K562 (cell line): ENCODE data around the gene QPRT.
A peak's percentile ranks its signal among the peaks of the same experiment; 100 is the strongest.

Experiments used
- BCOR ChIP-seq: fragments of 450-650 bp; IDR thresholded peaks from 2 replicates; pipeline ENCODE4 v1.6.1; 2016
- CREM ChIP-seq: IDR thresholded peaks from 2 replicates; pipeline ENCODE4 v1.6.1; 2014; ENCODE audit warnings: antibody characterized with exemption, low read depth
- CTCF ChIP-seq, 3 experiments: IDR thresholded peaks in 2 of 3; conservative IDR thresholded peaks in 1 of 3; 2 replicates each; pipeline ENCODE4 v1.5.1; 2011 to 2012; ENCODE audit warnings: low read length in 3 of 3, mild to moderate bottlenecking in 3 of 3, control low read depth in 2 of 3, improper control_type of control experiment in 1 of 3, inconsistent platforms in 1 of 3, low read depth in 1 of 3, mixed read lengths in 1 of 3, moderate library complexity in 1 of 3; ENCODE audit not compliant: insufficient read depth in 2 of 3
- DACH1 ChIP-seq: fragments of 450-650 bp; IDR thresholded peaks from 2 replicates; pipeline ENCODE4 v1.6.1; 2018; ENCODE audit not compliant: partially characterized antibody
- ELF2 ChIP-seq: fragments of 250-450 bp; sonication (Bioruptor Pico); IDR thresholded peaks from 2 replicates; pipeline ENCODE4 v1.5.0; 2021; ENCODE audit warnings: mild to moderate bottlenecking
- FOXM1 ChIP-seq, 2 experiments: fragments of 450-650 bp in 1 of 2; sonication (generic) in 1 of 2; formaldehyde crosslinking in 1 of 2; IDR thresholded peaks; 2 replicates each; pipeline versions ENCODE4 v1.6.1 to v1.9.0; 2017 to 2022; ENCODE audit warnings: low read depth in 2 of 2, mild to moderate bottlenecking in 2 of 2, missing genetic modification reagents in 1 of 2, moderate library complexity in 1 of 2
- GABPA ChIP-seq: fragments of 200-800 bp; sonication (Bioruptor generic); conservative IDR thresholded peaks from 2 replicates; pipeline ENCODE4 v1.6.1; 2016; ENCODE audit warnings: low read depth, missing genetic modification characterization, missing compliant biosample characterization
- LEF1 ChIP-seq: fragments of 450-650 bp; IDR thresholded peaks from 2 replicates; pipeline ENCODE4 v1.6.1; 2016; ENCODE audit warnings: mild to moderate bottlenecking
- PCBP2 ChIP-seq: fragments of 200-400 bp; formaldehyde crosslinking; IDR thresholded peaks from 2 replicates; pipeline ENCODE4 v1.6.1; 2018; ENCODE audit warnings: low read length, low read depth, mild to moderate bottlenecking, moderate library complexity; ENCODE audit not compliant: poor library complexity, severe bottlenecking
- ZNF507 ChIP-seq: conservative IDR thresholded peaks from 2 replicates; pipeline ENCODE4 v1.6.1; 2017; ENCODE audit warnings: missing genetic modification characterization, missing compliant biosample characterization

GRCh38 chr16:29674188-29674587 is 4.8 kb upstream of the QPRT start:
- TF ChIP-seq DACH1 (peak; percentile 10), GABPA (no peak), BCOR (no peak), FOXM1 (IDR thresholded peaks at IDR 0.05; ENCODE audit: low read depth) (no peak), FOXM1 (CRISPR knock-in tag; IDR thresholded peaks at IDR 0.05; ENCODE audit: low read depth) (no peak), LEF1 (no peak), CTCF (IDR thresholded peaks at IDR 0.05 in 2 of 3, conservative IDR thresholded peaks at IDR 0.05 in 1 of 3; ENCODE audit: insufficient read depth in 2 of 3, low read depth in 1 of 3, low read length in 3 of 3) (peak in 2 of 3 experiments; percentile 8 to 32; a peak in 2 of 6 replicates), ELF2 (CRISPR knock-in tag) (no peak), CREM (0 out of 2 replicates have a peak, but pooled peaks have one; percentile 2), ZNF507 (tag) (no peak), PCBP2 (no peak)
